GM21360 (cell line): ENCODE data around the gene PCLO.
"Not testable (repeated sequence)": the region's sequence is repeated elsewhere in the genome, so short reads cannot be mapped to it uniquely, and the experiment has no call there.

Experiments used
- ATAC-seq: cut with Tn5 transposase; IDR thresholded peaks from one replicate; pipeline ENCODE4 v1.9.1; 2021; ENCODE audit warnings: mild to moderate bottlenecking, moderate library complexity; ENCODE audit not compliant: unreplicated experiment

PCLO gene

DNA sequence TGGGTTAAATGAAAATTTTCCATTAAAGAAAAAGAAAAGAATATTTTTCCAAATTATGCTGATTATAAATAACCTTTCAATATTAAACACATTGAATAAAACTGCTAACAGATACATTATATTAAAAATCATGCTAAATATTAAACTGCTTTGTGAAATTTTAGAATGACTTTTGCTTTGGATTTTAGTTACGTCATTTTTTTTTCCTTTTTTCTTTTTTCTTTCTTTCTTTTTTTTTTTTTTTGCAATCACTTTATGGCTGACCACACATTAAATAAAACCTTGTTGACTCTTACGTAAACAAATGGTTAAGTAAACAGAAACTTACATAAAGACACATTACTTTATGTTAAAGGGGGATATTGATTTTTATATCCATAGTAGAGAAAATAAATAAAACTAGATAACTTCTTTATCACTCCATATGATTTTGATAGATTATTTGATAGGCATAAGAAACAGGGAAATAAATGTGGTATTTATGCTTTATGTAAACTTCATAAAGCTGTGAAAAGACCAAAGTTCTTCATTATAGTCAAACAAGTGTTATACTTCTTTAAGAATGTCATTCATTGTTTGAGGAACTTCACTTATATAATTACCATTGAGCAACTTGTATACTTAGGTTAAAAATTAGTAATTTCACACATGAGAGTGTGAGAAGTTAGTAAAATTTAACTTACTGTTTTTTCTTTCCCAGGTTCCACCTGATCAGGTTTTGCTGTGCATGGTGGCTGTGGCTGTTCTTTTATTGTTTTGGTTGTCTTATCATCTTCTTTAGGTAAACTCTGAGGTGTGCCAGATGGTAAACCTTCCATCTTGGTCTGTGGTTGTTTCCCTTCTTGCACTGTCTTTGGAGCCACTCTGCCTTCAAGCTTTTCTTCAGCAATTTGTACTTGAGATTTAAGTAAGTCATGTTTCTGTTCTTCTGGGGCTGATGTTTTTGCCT lies 197.3 kb downstream of the PCLO start:
- ATAC-seq: no peak

DNA sequence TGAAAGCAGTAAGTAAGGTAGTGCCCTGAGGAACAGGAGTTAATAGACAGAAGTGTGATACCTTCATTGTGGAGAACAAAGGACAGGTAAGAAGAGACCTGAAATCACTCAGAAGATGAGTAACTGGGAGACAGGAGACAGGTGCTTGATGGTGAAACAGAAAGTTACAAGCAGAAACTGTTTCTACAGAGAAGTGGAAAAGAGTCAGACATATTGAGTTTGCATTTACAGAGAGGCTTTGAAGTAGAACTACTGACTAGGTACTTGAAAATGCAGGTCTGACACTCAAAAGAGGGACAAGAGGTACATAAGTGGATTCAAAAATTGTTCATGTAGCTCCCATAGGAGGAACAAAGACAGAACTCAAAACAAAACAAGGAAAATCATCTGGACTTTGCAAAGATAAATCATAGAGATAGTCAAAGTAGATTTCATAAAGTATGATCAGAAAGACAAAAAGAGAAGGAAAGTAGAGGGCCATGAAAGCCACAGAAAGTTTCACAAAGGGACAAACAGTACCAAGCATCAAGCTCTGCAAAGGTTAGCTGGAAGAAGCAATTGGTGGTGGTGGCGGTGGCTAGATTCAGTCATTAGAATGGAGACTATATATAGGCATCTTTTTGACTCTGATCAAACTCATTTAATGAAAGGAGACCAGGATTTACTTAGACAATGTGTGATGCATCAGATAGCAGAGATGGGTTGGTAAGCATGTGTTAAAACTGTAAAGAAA lies 198.4 kb downstream of the PCLO start:
- ATAC-seq: no peak

DNA sequence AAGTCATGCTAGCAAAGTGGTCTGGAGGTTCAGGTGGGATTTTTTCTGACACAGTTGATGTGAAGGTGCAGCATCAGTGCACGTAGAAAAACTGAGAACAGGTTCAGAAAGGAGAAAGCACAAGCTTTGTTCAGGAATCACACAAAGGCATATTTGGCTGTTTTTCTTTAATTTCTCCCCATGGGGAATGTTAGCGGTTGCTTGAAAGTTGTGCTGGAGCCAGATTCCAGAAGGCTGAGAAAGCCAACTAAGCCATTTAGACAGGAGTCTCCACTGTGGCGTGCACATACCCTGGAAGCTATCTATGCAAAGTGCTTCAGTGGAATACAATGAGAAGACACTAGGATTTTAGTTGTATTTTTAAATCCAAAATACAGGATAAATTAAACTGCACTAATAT lies 201.4 kb downstream of the PCLO start:
- no peak for ATAC-seq

DNA sequence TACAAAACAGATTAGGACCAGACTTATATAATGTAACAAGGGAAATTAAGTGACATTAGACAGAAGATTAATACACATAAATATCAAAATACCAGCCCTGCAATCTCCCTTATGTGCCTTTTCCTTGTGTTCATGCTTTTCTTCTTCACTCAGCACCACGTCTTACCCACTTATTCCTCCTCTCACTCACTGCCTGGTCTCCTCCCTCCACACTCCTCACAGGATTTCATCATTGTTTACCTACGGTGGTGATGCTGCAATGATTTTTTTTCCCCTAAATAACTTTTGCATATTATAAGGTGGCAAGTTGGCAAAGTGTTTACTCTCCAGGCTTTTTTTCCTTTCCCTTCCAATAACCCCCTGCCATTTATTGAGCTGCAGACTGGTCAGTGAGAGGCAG lies 203.2 kb downstream of the PCLO start:
- no peak for ATAC-seq

DNA sequence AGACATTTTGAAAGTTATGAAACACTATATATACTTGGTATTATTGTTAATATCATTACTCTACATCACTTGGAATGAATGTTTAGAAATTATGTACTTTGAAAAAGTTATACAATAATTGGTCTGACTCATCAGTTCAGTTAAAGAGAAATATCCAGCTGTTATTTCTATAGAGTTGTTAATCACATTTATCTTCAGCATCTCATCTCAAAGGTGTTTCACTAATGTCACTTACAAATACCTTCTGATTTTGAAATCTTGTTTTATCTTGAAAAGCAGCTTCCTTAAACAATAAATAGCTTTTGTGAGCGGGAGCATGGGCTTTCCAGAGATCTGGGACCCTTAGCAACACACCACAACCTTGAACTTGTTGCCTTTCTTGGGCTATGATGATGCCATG lies 205.2 kb downstream of the PCLO start:
- no peak for ATAC-seq

DNA sequence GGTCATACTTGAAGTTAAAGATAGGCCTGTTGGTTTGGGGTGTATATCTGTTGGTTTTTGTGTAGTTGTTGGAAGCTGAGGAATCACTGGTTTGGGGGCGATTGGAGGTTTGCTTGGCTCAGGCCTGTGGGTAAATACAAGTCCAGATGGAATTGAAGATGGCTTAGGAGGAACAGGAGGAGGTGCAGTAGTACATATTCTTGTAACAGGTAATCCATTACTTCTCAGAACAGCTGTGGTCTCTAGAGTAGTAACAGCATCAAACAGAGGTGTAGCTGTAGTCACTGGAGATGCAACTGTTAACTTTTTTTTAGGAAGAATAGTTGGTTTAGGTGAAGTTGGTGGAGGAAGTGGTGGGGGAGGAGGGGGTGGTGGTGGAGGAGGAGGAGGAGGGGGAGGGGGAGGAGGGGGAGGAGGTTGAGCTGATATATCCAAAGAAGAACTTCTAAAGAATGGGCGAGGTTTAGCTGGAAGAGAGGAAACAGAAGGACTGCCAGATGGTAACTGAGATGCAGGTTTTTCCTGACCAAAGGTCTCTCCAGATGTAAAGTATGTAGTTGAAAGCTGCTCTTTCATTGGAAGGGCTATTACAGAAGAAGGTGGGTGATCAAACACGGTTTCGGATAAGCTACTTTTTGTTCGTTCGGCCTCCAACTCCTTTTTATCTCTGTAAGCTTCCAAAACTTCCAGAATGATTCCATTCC lies 209.2 kb downstream of the PCLO start:
- no peak for ATAC-seq

DNA sequence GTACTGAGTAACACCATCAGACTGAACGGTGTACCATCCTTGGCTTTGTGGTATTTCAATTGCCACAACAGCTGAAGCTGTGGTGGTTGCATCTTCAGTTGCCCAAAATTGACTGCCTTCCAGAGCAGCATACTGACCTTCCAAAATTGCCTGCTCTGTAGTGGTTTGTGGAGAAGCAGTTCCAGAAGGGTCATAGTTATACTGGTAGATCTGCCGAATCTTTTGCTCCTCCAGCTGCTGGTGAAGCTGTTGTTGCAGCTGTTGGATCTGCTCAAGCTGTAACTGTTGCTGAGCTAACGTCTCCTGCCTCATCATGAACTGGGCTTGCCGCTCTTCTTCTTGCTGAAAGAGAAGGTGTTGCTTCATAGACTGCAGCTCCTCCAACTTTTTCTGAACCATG lies 212.2 kb downstream of the PCLO start:
- no peak for ATAC-seq

DNA sequence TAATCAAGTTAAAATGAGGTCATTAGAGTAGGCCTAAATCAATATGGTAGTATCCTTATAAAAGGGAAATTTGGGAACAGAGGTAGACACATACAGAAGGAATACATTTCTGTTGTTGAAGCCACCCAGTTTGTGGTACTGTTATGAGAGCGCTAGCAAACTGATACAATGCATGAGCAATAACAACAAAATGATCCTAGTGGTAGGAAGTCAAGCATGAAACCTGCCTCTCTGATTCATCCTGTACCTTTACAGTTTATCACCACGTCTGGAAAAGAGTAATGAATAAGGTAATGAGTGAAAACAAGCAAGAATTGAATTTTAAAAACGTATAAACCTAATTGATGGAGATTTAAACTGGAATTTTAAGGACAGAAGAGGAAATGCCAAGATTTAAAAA lies 217.2 kb downstream of the PCLO start:
- ATAC-seq: no peak

DNA sequence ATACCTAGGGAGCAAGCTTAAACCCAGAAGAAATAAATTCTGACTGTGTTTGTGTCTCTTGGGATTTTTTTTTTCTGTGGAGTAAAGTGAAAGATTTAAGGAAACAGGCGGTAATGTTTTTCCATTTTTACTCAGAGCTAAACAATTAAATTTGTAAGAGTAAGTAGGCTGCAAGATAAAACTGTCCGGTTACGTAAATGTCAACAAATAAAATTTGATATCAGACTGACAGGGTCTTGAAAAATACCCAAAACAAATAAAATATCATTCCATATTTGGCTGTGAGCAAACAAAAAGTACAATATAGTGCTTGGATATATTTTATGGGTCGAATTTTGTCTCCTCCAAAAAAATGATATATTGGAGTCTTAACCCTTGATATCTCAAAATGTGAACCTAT lies 217.6 kb downstream of the PCLO start:
- no peak for ATAC-seq

DNA sequence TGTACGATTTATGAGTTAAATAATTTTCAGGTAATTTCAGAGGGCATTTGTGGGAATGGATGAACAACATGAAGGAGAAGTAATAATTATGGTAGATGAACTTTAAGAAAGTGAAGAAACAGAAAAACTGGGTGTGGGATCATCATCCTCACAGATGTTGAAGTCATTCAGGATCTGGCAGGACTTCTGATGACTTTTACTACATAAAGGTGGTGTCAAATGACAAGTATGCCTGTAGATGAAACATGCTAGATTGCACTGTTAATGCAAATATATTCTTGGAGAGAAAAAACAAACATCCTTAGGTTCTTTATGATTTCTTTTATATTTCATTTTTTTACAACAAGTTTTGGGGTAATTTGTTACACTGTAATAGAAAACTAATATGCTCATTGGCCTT lies 230.2 kb downstream of the PCLO start:
- ATAC-seq: no peak

DNA sequence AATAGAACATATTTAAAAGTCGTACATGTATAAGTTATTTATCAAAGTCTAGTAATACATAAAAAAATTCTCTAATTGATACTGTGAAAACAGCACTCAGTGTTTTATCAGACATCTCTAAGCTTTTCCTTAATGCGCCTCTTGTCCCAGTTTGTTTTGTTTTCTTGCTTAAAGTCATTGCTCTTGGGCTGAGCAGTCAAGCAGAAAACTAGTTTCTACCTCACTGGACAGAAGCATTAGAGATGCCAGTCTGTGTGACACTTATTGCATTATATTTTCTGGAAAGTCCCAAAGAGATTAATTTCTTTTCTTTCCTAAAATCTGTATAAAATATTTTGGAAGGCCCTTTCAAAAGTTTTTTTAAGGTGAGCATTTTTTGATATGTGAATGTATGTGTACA lies 236.2 kb downstream of the PCLO start:
- ATAC-seq: no peak

DNA sequence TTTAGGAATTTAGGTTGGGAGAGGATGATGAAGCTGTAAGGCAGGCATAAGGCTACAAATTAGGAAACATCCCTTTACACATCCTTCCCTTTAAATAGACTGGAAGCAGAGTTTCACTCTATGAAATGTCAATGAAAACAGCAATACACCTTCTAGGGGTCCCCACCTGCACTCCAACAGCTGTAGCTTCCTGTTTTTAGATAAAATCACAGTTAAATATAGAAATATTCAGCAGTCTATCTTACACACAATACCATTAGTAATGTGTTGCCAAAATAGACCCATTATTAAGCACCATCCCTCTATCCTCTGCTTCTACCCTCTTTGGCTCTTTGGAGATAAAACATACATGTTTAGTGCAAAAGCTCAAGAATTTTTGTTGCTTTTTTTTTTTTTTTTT lies 237.4 kb downstream of the PCLO start:
- ATAC-seq: no peak

DNA sequence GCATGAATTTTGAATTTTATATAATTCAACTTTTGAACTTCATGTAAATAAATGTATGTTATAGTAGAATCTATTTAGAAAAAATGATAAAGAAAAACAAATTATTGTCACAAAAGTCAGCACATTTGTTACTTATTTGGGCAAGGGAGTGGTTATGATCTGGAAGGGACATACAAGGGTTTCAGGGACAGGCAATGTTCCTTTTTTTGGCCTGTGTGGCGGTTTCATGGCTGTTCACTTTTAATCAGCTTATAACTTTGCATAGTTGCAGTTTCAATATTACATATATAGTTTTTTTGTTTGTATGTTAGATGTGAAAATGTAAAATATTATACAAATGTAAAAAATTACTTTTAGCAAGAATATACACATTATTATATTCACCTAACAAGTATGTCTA lies 256.2 kb downstream of the PCLO start:
- no peak for ATAC-seq

DNA sequence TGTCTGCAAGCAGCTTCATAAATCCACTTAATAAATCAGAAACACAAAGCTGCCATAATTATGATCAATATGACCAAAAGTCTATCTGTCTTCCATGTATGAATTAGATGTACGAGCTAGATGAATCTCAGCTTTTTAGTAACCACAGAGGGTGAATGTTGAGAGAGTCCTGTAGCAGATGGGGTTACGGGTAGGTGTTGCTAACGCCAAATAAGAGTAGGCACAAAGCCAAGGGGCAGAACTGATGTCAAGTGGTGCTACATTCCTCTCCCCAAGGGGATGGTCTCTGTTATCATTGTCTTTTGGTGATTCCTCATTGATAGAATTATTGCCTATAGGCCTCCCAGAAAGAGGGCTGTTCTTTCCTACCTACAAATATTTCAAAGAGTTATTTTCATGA lies 257.8 kb downstream of the PCLO start:
- no peak for ATAC-seq

DNA sequence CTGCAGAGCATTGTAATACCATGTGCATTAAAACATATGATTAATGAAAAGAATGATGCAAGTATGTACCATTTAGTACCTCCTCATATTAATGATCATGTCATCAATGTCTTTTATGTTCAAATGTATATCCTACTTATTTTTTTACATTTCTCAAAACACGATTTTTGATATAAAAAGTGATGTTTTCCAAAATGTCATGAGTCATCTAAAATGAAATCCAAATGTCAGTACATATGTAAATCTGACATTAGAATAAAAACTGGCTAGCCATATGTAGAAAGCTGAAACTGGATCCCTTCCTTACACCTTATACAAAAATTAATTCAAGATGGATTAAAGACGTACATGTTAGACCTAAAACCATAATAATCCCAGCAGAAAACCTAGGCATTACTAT lies 261.6 kb downstream of the PCLO start:
- not testable (repeated sequence) for ATAC-seq

DNA sequence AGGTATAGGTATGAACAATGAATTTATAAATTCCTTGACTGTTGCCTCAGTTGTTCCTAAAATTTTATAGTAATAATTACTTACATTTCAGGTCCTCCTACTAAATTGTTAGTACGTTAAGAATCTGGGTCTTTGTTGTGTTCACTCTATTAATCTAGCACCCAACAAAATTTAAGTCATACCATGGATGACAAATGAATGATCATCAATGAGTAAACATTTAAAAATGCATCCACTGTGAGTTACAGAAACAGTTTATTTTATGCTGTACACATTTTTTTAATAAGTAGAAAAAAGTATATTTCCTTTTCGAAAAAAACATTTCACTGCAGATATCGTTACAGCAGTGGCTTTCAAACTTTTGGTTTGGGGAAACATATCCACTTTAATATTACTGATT lies 265.2 kb downstream of the PCLO start:
- ATAC-seq: no peak

DNA sequence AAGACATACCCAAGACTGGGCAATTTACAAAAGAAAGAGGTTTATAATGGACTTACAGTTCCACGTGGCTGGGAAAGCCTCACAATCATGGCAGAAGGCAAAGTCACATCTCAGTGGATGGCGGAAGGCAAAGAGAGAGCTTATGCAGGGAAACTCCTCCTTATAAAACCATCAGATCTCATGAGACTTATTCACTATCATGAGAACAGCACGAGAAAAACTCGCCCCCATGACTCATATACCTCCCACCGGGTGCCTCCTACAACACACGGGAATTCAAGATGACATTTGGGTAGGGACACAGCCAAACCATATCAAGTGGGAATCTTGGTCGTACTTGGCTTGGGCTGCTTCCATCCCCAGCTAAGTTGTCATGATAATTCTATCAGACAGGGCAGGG lies 268.3 kb downstream of the PCLO start:
- ATAC-seq: not testable (repeated sequence)

DNA sequence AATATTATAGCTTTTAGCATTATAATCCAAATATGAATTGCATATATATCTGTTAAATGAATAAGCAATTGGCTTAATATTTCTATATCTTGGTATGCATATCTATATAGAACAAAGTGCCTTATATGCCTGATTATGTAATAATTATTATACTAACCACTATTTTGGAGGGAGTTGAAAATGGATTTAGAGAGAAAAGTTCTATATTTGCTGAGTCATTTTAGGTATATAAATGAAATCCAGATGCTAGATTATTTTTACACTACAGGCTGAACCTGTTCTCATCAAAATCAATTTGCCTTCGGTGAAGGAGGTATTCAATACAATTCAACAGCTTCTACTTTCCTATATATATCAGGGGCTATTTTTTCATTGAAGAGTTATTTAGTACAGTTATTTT lies 276.4 kb downstream of the PCLO start:
- no peak for ATAC-seq

DNA sequence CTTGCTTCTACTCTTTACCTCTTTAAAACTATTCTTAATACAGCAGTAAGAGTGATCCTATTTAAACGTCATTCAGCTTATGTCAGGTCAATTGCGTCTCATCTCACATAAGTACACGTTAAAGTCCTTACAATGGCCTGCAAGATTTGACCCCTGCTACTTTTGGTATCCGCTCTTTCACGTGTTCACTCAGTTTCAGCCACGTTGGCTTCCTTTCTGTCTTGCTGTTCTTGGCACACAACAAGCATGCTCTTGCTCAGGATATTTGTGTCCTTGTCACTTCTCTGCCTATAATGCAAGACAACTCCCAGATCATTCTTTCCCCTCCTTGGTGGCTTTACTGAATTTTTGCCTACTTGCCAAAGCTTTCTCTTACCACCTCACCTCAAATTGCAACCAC lies 296.8 kb downstream of the PCLO start:
- no peak for ATAC-seq

DNA sequence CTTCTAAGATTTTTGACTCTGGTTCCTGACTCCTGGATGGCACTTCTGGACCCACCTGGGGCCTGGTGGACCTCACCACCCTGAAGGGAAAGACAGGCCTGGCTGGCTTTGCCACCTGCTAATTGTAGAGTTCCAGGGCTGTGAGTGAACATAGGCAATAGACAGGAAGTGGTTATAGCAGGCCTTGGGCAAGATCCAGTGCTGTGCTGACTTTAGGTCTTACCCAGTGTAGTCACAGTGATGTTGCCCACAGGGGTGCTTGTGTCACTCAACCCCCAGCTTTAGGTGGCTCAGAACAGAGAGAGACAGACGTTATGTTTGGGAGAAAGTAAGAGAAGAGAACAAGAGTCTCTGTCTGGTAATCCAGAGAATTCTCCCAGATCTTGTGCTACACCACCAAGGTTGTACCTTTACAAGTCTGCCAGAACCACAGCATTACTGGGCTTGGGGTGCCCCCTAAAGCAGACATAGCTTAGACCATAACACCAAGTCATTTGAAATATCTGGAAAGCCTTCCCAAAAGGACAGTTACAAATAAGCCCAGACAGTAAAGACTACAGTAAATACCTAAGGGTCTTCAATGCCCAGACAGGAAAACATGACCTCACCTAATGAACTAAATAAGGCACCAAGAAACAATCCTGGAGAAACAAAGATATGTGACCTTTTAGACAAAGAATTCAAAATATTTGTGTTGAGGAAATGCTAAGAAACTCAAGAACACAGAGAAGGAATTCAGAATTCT lies 303.4 kb downstream of the PCLO start:
- ATAC-seq: no peak

DNA sequence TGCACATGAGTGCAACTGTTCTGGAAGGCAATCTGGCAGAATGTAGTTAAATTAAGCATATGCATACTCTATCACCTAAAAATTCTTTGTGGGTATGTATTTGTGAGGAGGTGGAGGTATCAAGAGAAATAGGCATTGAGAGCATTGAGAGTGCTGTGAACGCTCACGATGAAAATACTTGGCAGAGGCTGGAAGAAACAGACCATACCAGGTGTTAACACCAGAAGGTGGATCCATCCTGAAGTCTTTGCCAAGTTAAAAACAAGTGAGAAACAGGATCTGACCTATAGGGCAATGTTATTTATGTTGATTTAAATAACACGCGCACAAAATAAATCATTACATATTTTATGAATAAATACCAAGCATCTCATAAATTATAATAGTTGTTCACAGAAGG lies 311.6 kb downstream of the PCLO start:
- no peak for ATAC-seq
